Measurements from ENCODE around the gene JAG1.

Gene JAG1

DNA sequence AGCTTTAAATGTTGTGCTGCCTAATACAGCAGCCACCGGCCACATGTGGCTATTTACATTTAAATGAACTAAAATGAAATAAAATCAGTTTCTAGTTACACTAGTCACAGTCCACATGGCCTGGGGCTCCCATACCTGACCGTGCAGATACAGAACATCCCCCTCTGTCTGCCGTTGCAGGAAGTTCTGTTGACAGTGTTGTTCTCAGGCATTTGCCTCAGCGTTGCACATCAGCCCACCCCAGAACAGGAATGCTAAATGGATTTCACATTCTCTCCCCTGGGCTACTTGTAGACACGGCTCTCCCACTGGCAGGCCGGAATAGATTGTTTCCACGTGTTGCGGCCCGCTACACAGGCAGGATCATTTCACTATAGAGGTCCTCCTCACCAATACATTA, 26.3 kb downstream of the JAG1 start:
- TF ChIP-seq, protein P1, sequence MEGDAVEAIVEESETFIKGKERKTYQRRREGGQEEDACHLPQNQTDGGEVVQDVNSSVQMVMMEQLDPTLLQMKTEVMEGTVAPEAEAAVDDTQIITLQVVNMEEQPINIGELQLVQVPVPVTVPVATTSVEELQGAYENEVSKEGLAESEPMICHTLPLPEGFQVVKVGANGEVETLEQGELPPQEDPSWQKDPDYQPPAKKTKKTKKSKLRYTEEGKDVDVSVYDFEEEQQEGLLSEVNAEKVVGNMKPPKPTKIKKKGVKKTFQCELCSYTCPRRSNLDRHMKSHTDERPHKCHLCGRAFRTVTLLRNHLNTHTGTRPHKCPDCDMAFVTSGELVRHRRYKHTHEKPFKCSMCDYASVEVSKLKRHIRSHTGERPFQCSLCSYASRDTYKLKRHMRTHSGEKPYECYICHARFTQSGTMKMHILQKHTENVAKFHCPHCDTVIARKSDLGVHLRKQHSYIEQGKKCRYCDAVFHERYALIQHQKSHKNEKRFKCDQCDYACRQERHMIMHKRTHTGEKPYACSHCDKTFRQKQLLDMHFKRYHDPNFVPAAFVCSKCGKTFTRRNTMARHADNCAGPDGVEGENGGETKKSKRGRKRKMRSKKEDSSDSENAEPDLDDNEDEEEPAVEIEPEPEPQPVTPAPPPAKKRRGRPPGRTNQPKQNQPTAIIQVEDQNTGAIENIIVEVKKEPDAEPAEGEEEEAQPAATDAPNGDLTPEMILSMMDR (conservative IDR thresholded peaks at IDR 0.05): peak; percentile 62
- H3K27ac ChIP-seq: no peak overlapping the region

DNA sequence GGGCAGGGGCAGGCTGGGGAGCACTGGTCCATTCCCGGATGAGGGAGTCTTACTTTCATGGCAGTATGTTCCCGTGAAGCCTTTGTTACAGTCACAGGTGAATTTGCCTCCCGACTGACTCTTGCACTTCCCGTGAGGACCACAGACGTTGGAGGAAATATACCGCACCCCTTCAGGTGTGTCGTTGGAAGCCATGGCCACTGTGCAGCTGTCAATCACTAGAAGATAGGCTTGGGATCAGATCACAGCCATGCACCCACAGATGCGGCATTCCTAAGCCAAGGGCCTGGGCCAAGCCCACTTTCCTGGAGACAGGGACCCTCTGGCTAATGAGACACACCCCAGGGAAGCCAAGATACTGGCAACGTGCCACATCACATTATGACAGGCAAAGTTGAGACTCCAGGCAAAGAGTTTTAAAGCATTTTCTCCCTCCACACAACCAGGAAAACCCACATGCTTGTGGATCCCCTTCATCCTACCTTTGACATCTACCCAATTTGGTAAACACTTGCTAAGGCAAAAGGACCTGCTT, 26.8 kb downstream of the JAG1 start:
- TF ChIP-seq, protein P1 (conservative IDR thresholded peaks at IDR 0.05): no peak
- H3K27ac ChIP-seq: no peak overlapping the region

DNA sequence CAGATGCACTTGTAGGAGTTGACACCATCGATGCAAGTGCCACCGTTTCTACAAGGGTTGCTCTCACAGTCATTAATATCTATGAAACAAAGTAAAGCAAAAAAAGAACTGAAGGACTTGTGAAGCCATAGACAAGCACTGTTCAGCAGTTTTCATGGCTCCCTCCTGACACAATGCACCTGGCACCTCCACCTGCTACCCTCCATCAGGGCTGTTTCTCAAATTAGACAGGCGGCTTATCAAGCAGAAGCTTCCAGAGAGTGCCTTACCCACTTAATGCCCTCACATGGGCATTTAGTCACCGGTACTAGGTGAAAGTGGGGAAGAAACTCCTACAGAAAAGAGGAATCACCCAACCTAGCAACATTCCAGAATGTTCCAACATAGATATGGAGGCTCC, 27.8 kb downstream of the JAG1 start:
- TF ChIP-seq, protein P1 (conservative IDR thresholded peaks at IDR 0.05): no peak
- H3K27ac ChIP-seq: no peak overlapping the region

DNA sequence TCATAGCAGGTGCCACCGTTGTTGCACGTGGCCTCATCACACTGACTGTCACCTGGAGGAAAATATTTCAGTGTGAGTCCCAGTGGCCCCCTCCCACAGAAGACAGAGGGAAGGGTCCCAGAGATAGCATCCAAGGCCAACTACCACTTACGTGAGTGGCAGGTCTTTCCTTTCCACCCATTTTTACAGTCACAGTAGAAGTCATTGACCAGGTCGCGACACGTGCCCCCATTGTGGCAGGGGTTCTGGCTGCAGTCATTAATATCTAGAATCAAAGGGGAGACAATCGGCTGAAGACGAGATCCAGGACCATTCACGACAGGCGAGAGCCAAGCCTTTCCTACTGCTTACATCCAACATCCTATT, 28.6 kb downstream of the JAG1 start:
- TF ChIP-seq, protein P1 (conservative IDR thresholded peaks at IDR 0.05): no peak
- H3K27ac ChIP-seq: no peak overlapping the region

DNA sequence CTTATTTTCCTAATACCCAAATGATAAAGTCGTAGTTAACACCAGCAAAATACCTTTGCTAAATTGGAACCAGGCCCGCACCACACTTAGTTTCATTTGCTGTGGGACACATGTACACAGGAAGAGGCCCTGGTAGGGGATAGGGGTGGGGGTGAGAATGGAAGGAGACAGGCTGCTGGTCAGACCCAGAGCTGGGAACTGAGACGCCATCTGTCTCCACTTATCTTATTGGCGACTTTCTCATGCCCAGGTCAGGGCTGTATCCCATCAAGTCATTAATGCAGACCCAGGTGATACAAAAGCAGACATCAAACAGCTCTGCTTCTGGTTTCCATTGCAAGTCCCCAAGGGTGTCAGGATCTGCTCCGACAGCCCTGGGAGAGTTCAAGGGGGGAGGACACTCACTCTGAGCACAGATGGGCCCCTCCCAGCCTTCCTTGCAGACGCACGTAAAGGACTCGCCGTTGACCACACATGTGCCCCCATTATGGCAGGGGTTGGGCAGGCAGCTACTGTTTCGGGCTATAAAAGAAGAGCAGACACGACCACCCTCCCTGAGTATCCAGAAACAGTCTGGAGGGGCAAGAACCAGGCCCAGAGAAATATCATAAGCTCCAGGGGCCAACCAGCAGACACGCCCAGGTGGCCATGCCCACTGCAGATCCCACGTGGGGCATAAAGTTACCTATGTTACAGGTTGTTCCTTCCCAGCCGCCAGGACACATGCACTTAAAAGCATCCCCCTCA, 29.2 kb downstream of the JAG1 start:
- TF ChIP-seq, protein P1 (conservative IDR thresholded peaks at IDR 0.05): no peak
- H3K27ac ChIP-seq: no peak overlapping the region

DNA sequence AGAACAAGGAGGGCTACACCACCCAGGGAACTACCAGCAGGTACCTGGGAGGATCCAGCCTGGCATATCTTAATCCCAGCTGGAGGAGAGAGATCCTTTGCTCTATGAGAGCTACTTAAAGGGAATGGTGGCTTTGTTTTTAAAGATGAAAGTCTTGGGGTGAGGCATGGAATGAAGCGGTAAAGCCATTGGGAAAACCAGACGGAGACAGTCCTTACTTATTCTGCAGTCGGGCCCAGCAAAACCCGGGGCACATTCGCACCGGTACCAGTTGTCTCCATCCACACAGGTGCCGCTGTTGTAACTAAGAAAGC, 30.3 kb downstream of the JAG1 start:
- TF ChIP-seq, protein P1 (conservative IDR thresholded peaks at IDR 0.05): no peak
- no peak overlapping the region for H3K27ac ChIP-seq

DNA sequence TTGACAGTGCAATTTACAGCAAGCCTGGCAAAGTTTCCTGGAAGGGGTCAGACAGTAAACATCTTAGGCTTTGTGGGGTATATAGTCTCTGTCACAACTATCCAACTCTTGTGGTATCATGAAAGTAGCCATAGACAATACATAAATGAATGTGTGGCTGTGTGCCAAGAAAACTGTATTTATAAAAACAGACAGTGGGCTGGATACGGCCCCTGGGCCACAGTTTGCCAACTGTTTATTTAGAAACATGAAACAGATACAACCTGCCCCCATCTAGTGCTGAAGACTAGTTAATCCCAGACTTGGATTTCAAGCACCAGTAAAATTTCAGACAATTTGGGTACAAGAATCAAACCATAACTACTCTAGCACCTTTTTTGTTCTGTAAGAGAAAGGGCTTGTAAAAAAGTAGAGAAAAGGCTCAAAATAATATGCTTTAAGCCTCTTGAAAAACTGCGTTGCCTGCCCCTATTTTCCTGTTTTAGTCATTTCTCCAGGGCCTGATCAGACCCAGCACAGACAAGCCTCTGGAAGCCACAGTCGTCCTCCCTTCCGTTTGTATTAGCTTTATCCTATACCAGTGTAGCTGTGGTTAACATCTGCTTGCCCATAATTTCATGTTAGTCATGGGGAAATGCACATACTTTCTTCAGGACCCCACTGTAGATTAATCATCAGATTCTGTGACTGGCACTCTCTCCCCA, 30.8 kb downstream of the JAG1 start:
- H3K27ac ChIP-seq: no peak overlapping the region
- TF ChIP-seq, protein P1 (conservative IDR thresholded peaks at IDR 0.05): no peak
